Hepatocyte (in vitro differentiated cells): Measurements from ENCODE around the gene METTL27. TPM values are rescaled to one million over a fixed set of nuclear protein-coding genes. Genes with fewer than 3 reads are reported as not detected.
"Not testable (repeated sequence)": the region's sequence is repeated elsewhere in the genome, so short reads cannot be mapped to it uniquely, and the experiment has no call there.

Experiments
- DNase-seq: peaks from one replicate; pipeline ENCODE4 v3.0.0-alpha.2; 2016; ENCODE audit warnings: low spot score
- H2AFZ ChIP-seq: fragments of 200-600 bp; sonication (generic); 2 replicates; pipeline ENCODE4 v1.6.0; 2016; ENCODE audit warnings: antibody characterized with exemption, mild to moderate bottlenecking
- H3K27ac ChIP-seq: fragments of 200-600 bp; sonication (generic); 2 replicates; pipeline ENCODE4 v1.5.1; 2016; ENCODE audit warnings: mild to moderate bottlenecking
- H3K27me3 ChIP-seq: fragments of 200-600 bp; sonication (generic); 2 replicates; pipeline ENCODE4 v1.6.1; 2016
- H3K36me3 ChIP-seq: fragments of 200-600 bp; sonication (generic); replicated peaks from 2 replicates; pipeline ENCODE4 v1.5.1; 2016; ENCODE audit warnings: low read depth; ENCODE audit not compliant: insufficient read depth
- H3K4me1 ChIP-seq: fragments of 200-600 bp; sonication (generic); 2 replicates; pipeline ENCODE4 v1.5.1; 2016; ENCODE audit warnings: mild to moderate bottlenecking, moderate library complexity; ENCODE audit not compliant: insufficient read depth
- H3K4me2 ChIP-seq: fragments of 200-600 bp; sonication (generic); 2 replicates; pipeline ENCODE4 v1.6.0; 2016
- H3K4me3 ChIP-seq: fragments of 200-600 bp; sonication (generic); 2 replicates; pipeline ENCODE4 v1.5.1; 2016; ENCODE audit warnings: mild to moderate bottlenecking
- H3K79me2 ChIP-seq: fragments of 200-600 bp; sonication (generic); 2 replicates; pipeline ENCODE4 v1.6.0; 2017; ENCODE audit warnings: mild to moderate bottlenecking
- H3K9me2 ChIP-seq: fragments of 200-600 bp; sonication (generic); replicated peaks from 2 replicates; pipeline ENCODE4 v1.6.0; 2017; ENCODE audit warnings: mild to moderate bottlenecking; ENCODE audit not compliant: insufficient read depth
- H3K9me3 ChIP-seq: fragments of 200-600 bp; sonication (generic); 2 replicates; pipeline ENCODE4 v1.5.1; 2016; ENCODE audit warnings: low read depth, mild to moderate bottlenecking
- H4K20me1 ChIP-seq: fragments of 200-600 bp; sonication (generic); 2 replicates; pipeline ENCODE4 v1.6.0; 2016; ENCODE audit warnings: mild to moderate bottlenecking; ENCODE audit not compliant: insufficient read depth, poor library complexity, severe bottlenecking
- CTCF ChIP-seq: fragments of 200-600 bp; sonication (generic); IDR thresholded peaks from 2 replicates; pipeline ENCODE4 v1.5.1; 2016; ENCODE audit warnings: antibody characterized with exemption, mild to moderate bottlenecking; ENCODE audit not compliant: poor library complexity
- EZH2 ChIP-seq: fragments of 200-600 bp; sonication (generic); IDR thresholded peaks from 2 replicates; pipeline ENCODE4 v1.6.1; 2016; ENCODE audit warnings: antibody characterized with exemption, mild to moderate bottlenecking, borderline replicate concordance
- EZH2phosphoT487 ChIP-seq: fragments of 200-600 bp; sonication (generic); IDR thresholded peaks from one replicate; pipeline ENCODE4 v1.6.1; 2018; ENCODE audit warnings: antibody characterized with exemption, mild to moderate bottlenecking, low read depth, moderate library complexity; ENCODE audit not compliant: unreplicated experiment, severe bottlenecking
- WGBS: methylation state at CpG from one replicate; pipeline ENCODE4 v1.1.6; 2016; ENCODE audit warnings: low lambda C conversion rate; ENCODE audit errors: missing lambda C conversion rate; 5-methylcytosine and 5-hydroxymethylcytosine counted together
- polyA plus RNA-seq: library from polyadenylated mRNA; unstranded; fragments of >200 nt; fragmentation: Nextera tagmentation; extraction: Ambion mirVana; gene quantifications from 2 replicates; pipeline ENCODE4 v1.2.1, GENCODE V29; 2016
- total RNA-seq: library from RNA; depleted of rRNA; stranded (reverse); fragments of >200 nt; gene quantifications from 2 replicates; pipeline ENCODE4 v1.2.3, GENCODE V29; 2014

METTL27 gene
- total and polyA plus RNA-seq, 2 experiments from 2014 or later = 1.6 to 6.5 TPM

GRCh38 chr7:73809467-73809951 is 32.8 kb downstream of the METTL27 start:
- Histone ChIP-seq H3K36me3 (no peaks in the 10 kb centered on the region), H4K20me1 (no peaks in the 10 kb centered on the region), H3K9me2 (no peaks in the 10 kb centered on the region), H3K27ac (peak overlapping the region; percentile 89), H3K4me2 (peak overlapping the region; percentile 25), H3K9me3 (no peaks in the 10 kb centered on the region), H3K4me1 (no peaks in the 10 kb centered on the region), H3K27me3 (no peaks in the 10 kb centered on the region), H3K79me2 (no peaks in the 10 kb centered on the region), H3K4me3 (no peak overlapping the region), H2AFZ (no peak overlapping the region)
- WGBS = 71% methylated on average over 21 of the region's 21 CpGs
- TF ChIP-seq EZH2 = no peak
- no peak for TF ChIP-seq EZH2phosphoT487
- peak; percentile 78 for DNase-seq

- Histone ChIP-seq H3K36me3 (no peaks in the 10 kb centered on the region), H3K4me2 (peak overlapping the region; percentile 36), H4K20me1 (no peaks in the 10 kb centered on the region), H3K27me3 (no peaks in the 10 kb centered on the region), H3K27ac (peak overlapping the region; percentile 36), H3K79me2 (no peaks in the 10 kb centered on the region), H3K9me2 (no peaks in the 10 kb centered on the region), H3K4me3 (no peak overlapping the region), H2AFZ (no peak overlapping the region), H3K9me3 (no peaks in the 10 kb centered on the region), H3K4me1 (no peaks in the 10 kb centered on the region)
- WGBS = 78% methylated on average over 4 of the region's 4 CpGs
- TF ChIP-seq CTCF = no peak
- no peak for TF ChIP-seq EZH2phosphoT487
- no peak for DNase-seq
Observed at GRCh38 chr7:73802459-73802858, 39.9 kb downstream of the METTL27 start.

- Histone ChIP-seq H3K79me2 (no peaks in the 10 kb centered on the region), H3K4me1 (no peaks in the 10 kb centered on the region), H3K4me3 (no peak overlapping the region), H3K27me3 (no peaks in the 10 kb centered on the region), H3K27ac (peak overlapping the region; percentile 41), H3K4me2 (peak overlapping the region; percentile 36), H3K9me3 (no peaks in the 10 kb centered on the region), H4K20me1 (no peaks in the 10 kb centered on the region), H3K36me3 (no peaks in the 10 kb centered on the region), H2AFZ (no peak overlapping the region), H3K9me2 (no peaks in the 10 kb centered on the region)
- DNase-seq = no peak
- WGBS = 40% methylated on average over 1 of the region's 1 CpG
- TF ChIP-seq EZH2phosphoT487 = no peak
- TF ChIP-seq CTCF = no peak
Observed at GRCh38 chr7:73801577-73801976, 40.7 kb downstream of the METTL27 start.

- Histone ChIP-seq H3K4me1 (peaks cover 3% of the 10 kb centered on the region), H3K36me3 (no peaks in the 10 kb centered on the region), H3K9me3 (no peaks in the 10 kb centered on the region), H3K9me2 (no peaks in the 10 kb centered on the region), H2AFZ (no peak overlapping the region), H3K79me2 (no peaks in the 10 kb centered on the region), H3K4me3 (no peak overlapping the region), H3K4me2 (no peak overlapping the region), H4K20me1 (no peaks in the 10 kb centered on the region), H3K27ac (peak overlapping the region; percentile 41), H3K27me3 (no peaks in the 10 kb centered on the region)
- no peak for DNase-seq
- TF ChIP-seq EZH2phosphoT487 = no peak
- no peak for TF ChIP-seq EZH2
- no peak for TF ChIP-seq CTCF
- WGBS = 59% methylated on average over 10 of the region's 10 CpGs
Observed at GRCh38 chr7:73799282-73800141, 42.8 kb downstream of the METTL27 start.

GRCh38 chr7:73797176-73797575 is 45.1 kb downstream of the METTL27 start:
- H3K27ac ChIP-seq, H3K79me2 ChIP-seq, H3K36me3 ChIP-seq, H3K27me3 ChIP-seq, H3K9me2 ChIP-seq, DNase-seq, H3K9me3 ChIP-seq, H4K20me1 ChIP-seq, H3K4me3 ChIP-seq, H2AFZ ChIP-seq, H3K4me2 ChIP-seq: not testable (repeated sequence)
- WGBS = 98% methylated on average over 7 of the region's 34 CpGs
- H3K4me1 ChIP-seq = peaks cover 19% of the 10 kb centered on the region

- not testable (repeated sequence) for H3K27ac ChIP-seq, H4K20me1 ChIP-seq, DNase-seq, H2AFZ ChIP-seq, H3K36me3 ChIP-seq, H3K9me3 ChIP-seq, H3K4me2 ChIP-seq, H3K9me2 ChIP-seq, H3K79me2 ChIP-seq, H3K27me3 ChIP-seq, H3K4me3 ChIP-seq
- H3K4me1 ChIP-seq = peaks cover 19% of the 10 kb centered on the region
- WGBS = 47% methylated on average over 4 of the region's 6 CpGs
Observed at GRCh38 chr7:73796656-73797055, 45.7 kb downstream of the METTL27 start.
